Loucy (cell line): ENCODE data around the gene NDUFB7.

ENCODE experiments used
- EZH2phosphoT487 ChIP-seq: fragments of 200-600 bp; IDR thresholded peaks from 2 replicates; pipeline ENCODE4 v1.6.1; 2018; ENCODE audit warnings: antibody characterized with exemption, mild to moderate bottlenecking, moderate library complexity, borderline replicate concordance
- TF ChIP-seq, protein P1 (sequence below): fragments of 200-600 bp; sonication (generic); conservative IDR thresholded peaks from 2 replicates; pipeline ENCODE4 v1.5.1; 2014; ENCODE audit warnings: mild to moderate bottlenecking, antibody characterized with exemption, low read length

DNA sequence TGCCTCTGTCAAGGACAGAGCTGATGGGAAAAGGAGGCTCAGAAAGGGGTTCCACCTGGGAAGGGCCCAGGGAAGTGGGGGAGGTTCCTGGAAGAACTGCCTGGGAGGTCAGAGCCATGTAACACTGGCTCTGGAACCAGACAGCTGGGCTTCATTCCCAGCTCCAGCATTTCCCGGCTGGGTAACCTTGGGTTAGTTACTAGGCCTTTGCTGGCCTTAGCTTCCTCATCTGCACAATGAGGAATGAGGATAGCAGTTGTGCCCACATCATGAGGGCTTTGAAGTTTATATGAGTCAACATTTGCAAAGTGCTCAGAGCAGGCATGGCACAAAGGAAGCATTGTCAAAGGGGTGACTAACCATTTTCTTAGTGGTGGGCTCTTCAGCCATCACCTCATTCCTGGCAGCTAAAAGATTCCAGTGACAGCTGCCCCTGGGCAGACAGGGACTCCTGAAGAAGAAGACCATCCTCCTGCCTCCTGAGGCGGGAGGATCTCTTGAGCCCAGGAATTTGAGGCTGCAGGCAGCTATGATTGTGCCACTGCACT lies 51.9 kb downstream of the NDUFB7 start:
- TF ChIP-seq, protein P1, sequence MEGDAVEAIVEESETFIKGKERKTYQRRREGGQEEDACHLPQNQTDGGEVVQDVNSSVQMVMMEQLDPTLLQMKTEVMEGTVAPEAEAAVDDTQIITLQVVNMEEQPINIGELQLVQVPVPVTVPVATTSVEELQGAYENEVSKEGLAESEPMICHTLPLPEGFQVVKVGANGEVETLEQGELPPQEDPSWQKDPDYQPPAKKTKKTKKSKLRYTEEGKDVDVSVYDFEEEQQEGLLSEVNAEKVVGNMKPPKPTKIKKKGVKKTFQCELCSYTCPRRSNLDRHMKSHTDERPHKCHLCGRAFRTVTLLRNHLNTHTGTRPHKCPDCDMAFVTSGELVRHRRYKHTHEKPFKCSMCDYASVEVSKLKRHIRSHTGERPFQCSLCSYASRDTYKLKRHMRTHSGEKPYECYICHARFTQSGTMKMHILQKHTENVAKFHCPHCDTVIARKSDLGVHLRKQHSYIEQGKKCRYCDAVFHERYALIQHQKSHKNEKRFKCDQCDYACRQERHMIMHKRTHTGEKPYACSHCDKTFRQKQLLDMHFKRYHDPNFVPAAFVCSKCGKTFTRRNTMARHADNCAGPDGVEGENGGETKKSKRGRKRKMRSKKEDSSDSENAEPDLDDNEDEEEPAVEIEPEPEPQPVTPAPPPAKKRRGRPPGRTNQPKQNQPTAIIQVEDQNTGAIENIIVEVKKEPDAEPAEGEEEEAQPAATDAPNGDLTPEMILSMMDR = no peak
- no peak for TF ChIP-seq EZH2phosphoT487
